A549 treated with AZD9567 at 1 μM for 4 hours (cell line): ENCODE results near the gene OR5M8. TPM values are rescaled to one million over a fixed set of nuclear protein-coding genes. Genes with fewer than 3 reads are reported as not detected.

Experiments
- total RNA-seq: library from RNA; stranded (reverse); fragments of 200-300 nt; extraction: Qiagen RNA extraction; gene quantifications from 5 replicates; pipeline ENCODE4 v1.2.3, GENCODE V29; 2022; ENCODE audit not compliant: insufficient read depth

OR5M8 gene
- total RNA-seq: not detected in 5 replicates

GRCh38 chr11:56491270-56491669 is at the start of gene OR5M8:
Gene OR5M8 (minus strand): TSS chr11:56491370. CDS start chr11:56491370, 0 bp downstream.

GRCh38 chr11:56473252-56473651 is 17.9 kb downstream of the OR5M8 start, which contains the start of gene OR5M3:
Gene OR5M3 (minus strand): TSS chr11:56473352. CDS start chr11:56470497, 2,855 bp downstream.

Other genes with a start within 250 kb of the OR5M8 start
- not detected in 5 replicates for gene OR5T3, start 239.1 kb downstream of the OR5M8 start, total RNA-seq
- not detected in 5 replicates for gene OR5T1, start 217.2 kb downstream of the OR5M8 start, total RNA-seq
- gene OR8H1, start 199.1 kb downstream of the OR5M8 start, total RNA-seq: not detected in 5 replicates
- gene OR8K3, start 176.2 kb downstream of the OR5M8 start, total RNA-seq: not detected in 5 replicates
- not detected in 5 replicates for gene OR8K1, start 145.3 kb downstream of the OR5M8 start, total RNA-seq
- gene OR8J1, start 137.1 kb downstream of the OR5M8 start, total RNA-seq: not detected in 5 replicates
- not detected in 5 replicates for gene OR8U1, start 115.7 kb downstream of the OR5M8 start, total RNA-seq
- gene OR5AL1, start 78.7 kb downstream of the OR5M8 start, total RNA-seq: not detected in 5 replicates
- not detected in 5 replicates for gene OR5M3, start 18.0 kb downstream of the OR5M8 start, total RNA-seq
- not detected in 5 replicates for gene OR5M11, start 51.9 kb upstream of the OR5M8 start, total RNA-seq
- gene OR5M10, start 86.4 kb upstream of the OR5M8 start, total RNA-seq: not detected in 5 replicates
- gene OR5M1, start 123.5 kb upstream of the OR5M8 start, total RNA-seq: not detected in 5 replicates
- not detected in 5 replicates for gene OR5AP2, start 151.1 kb upstream of the OR5M8 start, total RNA-seq
- gene OR5AR1, start 172.3 kb upstream of the OR5M8 start, total RNA-seq: not detected in 5 replicates
- not detected in 5 replicates for gene OR9G1, start 207.7 kb upstream of the OR5M8 start, total RNA-seq